ENCODE measurements around the gene OR7A5. TPM values are rescaled to one million over a fixed set of nuclear protein-coding genes. Genes with fewer than 3 reads are reported as not detected.
"Not testable (repeated sequence)": the region's sequence is repeated elsewhere in the genome, so short reads cannot be mapped to it uniquely, and the experiment has no call there.

The OR7A5 gene
- total RNA-seq, 1 donor from 2014 or later: not detected

DNA sequence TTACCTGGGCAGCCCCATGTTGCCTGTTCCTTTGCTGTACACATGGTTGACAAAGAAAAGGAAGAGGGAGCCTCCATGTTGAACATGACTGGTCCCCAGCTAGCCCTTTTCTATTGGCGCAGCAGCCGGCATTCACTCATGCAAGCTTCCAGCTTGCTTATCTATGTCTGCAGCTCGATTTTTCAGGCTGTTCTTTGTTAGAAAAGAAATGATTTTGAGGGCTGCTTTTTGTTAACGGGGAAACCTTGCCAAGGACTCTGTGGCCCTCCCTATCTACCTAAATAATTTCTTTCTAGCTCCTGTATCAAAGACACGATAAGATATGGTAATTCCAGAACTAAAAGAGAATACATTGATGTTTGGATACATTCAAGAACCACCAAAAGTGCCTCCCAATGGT, 36.2 kb downstream of the OR7A5 start:
- Mint-ChIP-seq H3K9me3 (peaks cover 2% of the 10 kb centered on the region), H3K36me3 (ENCODE audit: low read depth) (no peaks in the 10 kb centered on the region), H3K4me1 (no peaks in the 10 kb centered on the region), H3K27me3 (ENCODE audit: low read depth) (peaks cover 59% of the 10 kb centered on the region), H3K4me3 (no peak overlapping the region), H3K27ac (ENCODE audit: unreplicated experiment) (no peak overlapping the region)
- no peak for DNase-seq (ENCODE audit: low read depth, low spot score)
- TF ChIP-seq, protein P1, sequence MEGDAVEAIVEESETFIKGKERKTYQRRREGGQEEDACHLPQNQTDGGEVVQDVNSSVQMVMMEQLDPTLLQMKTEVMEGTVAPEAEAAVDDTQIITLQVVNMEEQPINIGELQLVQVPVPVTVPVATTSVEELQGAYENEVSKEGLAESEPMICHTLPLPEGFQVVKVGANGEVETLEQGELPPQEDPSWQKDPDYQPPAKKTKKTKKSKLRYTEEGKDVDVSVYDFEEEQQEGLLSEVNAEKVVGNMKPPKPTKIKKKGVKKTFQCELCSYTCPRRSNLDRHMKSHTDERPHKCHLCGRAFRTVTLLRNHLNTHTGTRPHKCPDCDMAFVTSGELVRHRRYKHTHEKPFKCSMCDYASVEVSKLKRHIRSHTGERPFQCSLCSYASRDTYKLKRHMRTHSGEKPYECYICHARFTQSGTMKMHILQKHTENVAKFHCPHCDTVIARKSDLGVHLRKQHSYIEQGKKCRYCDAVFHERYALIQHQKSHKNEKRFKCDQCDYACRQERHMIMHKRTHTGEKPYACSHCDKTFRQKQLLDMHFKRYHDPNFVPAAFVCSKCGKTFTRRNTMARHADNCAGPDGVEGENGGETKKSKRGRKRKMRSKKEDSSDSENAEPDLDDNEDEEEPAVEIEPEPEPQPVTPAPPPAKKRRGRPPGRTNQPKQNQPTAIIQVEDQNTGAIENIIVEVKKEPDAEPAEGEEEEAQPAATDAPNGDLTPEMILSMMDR (conservative IDR thresholded peaks at IDR 0.05): no peak

DNA sequence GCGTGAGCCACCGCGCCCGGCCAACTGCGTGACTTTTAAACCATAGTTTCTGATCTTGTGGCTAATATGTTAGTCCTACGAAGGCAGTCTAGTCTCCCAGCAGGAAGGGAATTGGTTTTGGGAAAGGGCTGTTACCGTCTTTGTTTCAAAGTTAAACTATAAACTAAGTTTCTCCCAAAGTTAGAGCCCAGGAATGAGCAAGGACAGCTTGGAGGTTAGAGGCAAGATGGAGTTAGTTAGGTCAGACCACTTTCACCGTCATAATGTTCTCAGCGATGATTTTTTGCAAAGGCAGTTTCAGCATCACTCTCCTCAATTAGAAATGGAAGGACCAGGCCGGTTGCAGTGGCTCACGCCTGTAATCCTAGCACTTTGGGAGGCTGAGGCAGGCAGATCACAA, 39.0 kb downstream of the OR7A5 start:
- Mint-ChIP-seq H3K4me1 (no peaks in the 10 kb centered on the region), H3K36me3 (ENCODE audit: low read depth) (no peaks in the 10 kb centered on the region), H3K27ac (ENCODE audit: unreplicated experiment) (no peak overlapping the region), H3K9me3 (peaks cover 2% of the 10 kb centered on the region), H3K4me3 (no peak overlapping the region), H3K27me3 (ENCODE audit: low read depth) (peaks cover 66% of the 10 kb centered on the region)
- no peak for DNase-seq (ENCODE audit: low read depth, low spot score)
- TF ChIP-seq, protein P1 (conservative IDR thresholded peaks at IDR 0.05): no peak

DNA sequence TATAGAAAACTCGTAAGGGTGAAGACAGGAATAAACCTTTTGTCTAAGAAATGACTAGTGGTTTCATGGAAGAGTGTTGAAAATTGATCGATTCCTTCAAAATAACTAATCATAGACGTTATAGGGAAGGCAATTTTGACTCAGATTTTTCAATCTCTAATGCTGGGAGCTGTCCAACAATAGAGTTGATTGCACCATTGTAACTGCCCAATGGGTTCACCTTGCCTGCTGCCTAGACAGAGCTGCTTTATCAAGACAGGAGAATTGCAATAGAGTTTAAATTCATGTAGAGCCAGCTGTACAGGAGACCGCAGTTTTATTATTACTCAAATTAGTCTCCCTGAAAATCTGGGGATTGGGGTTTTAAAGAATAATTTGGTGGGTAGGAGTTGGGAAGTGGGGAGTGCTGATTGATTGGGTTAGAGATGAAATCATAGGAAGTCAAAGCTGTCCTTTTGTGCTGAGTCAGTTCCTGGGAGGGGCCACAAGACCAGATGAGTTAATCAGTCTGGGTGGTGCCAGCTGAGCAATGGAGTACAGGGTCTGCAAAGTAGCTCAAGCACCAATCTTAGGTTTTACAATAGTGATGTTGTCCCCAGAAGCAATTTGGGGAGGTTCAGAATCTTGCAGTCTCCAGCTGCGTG, 39.8 kb downstream of the OR7A5 start:
- H3K27me3 Mint-ChIP-seq (ENCODE audit: low read depth): peaks cover 64% of the 10 kb centered on the region
- H3K36me3 Mint-ChIP-seq (ENCODE audit: low read depth): no peaks in the 10 kb centered on the region
- H3K4me3 Mint-ChIP-seq: no peak overlapping the region
- no peak for DNase-seq (ENCODE audit: low read depth, low spot score)
- no peak overlapping the region for H3K27ac Mint-ChIP-seq (ENCODE audit: unreplicated experiment)
- TF ChIP-seq, protein P1 (conservative IDR thresholded peaks at IDR 0.05): no peak
- no peaks in the 10 kb centered on the region for H3K4me1 Mint-ChIP-seq
- H3K9me3 Mint-ChIP-seq: peaks cover 2% of the 10 kb centered on the region

DNA sequence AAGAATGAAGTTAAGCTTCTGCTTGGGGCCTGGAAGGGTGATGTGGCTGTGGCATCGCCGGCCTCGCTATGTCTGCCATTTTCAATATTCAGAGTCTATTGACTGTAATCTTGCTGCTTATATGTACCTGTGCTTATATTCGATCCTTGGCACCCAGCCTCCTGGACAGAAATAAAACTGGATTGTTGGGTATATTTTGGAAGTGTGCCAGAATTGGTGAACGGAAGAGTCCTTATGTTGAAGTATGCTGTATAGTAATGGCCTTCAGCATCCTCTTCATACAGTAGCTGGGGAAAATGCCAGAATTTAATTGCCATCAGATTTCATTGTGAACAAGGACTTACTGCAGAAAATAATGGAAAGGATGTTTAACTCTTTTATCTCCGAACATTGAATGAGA, 42.7 kb downstream of the OR7A5 start:
- H3K4me1 Mint-ChIP-seq; DNase-seq (ENCODE audit: low read depth, low spot score); H3K4me3 Mint-ChIP-seq; H3K9me3 Mint-ChIP-seq; H3K36me3 Mint-ChIP-seq (ENCODE audit: low read depth); H3K27ac Mint-ChIP-seq (ENCODE audit: unreplicated experiment): not testable (repeated sequence)
- peaks cover 56% of the 10 kb centered on the region for H3K27me3 Mint-ChIP-seq (ENCODE audit: low read depth)

DNA sequence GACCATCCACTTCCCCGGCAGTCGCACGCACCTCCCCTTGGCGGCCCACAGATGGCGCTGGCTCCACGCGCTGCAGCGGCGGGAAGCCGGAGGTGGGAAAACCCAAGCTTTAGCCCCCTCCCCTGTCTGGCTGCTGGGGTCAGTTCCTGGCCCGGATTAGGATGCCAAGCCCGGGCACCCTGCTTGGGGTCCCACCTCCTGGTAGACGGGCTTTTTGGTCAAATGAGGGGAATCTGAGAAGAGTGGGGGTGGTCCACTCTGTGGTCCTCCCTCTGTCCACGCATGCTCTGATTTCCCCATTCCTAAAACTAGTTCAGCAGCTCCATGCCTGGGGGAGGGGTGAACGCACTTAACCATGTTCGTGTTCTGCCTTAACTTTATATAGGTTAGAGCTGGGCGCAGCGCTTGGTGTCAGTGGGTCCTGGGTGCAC, 48.5 kb downstream of the OR7A5 start:
- peaks cover 45% of the 10 kb centered on the region for H3K27me3 Mint-ChIP-seq (ENCODE audit: low read depth)
- peak; percentile 52 for DNase-seq (ENCODE audit: low read depth, low spot score)
- H3K27ac Mint-ChIP-seq (ENCODE audit: unreplicated experiment): no peak overlapping the region
- H3K36me3 Mint-ChIP-seq (ENCODE audit: low read depth): no peaks in the 10 kb centered on the region
- no peaks in the 10 kb centered on the region for H3K4me1 Mint-ChIP-seq
- TF ChIP-seq, protein P1 (conservative IDR thresholded peaks at IDR 0.05): peak; percentile 76
- no peak overlapping the region for H3K4me3 Mint-ChIP-seq
- no peaks in the 10 kb centered on the region for H3K9me3 Mint-ChIP-seq

DNA sequence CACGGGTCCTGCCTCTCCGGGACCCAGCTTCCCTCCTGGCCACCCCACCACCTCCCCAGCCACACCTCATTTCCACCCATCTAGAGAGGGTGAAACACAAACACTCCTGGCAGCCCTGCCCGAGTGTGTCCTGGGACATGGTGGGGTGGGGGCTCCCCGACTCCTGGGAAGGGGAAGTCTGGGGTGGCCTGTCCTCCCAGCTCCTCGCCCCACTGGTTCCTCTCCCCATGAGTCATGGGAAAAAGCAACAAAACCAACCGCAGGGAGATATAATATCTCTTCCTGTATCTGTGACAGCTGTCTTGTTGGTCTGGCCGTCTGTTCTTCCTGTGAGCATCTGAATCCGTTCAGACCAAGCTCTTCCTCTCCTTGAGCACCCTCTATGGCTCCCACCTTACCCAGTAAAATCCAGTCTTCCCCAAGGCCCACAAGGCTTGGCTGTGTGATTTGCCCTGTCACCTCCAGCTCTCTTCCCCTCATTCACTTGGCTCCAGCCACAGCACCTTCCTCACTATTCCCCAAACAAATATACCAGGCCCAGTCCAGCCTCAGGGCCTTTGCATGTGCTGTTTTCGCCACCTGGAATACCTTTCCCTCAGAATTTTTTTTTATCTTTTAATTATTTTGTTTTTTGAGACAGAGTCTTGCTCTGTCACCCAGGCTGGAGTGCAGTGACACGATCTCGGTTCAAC, 49.7 kb downstream of the OR7A5 start:
- not testable (repeated sequence) for H3K27ac Mint-ChIP-seq (ENCODE audit: unreplicated experiment); H3K36me3 Mint-ChIP-seq (ENCODE audit: low read depth); H3K9me3 Mint-ChIP-seq; H3K4me3 Mint-ChIP-seq; DNase-seq (ENCODE audit: low read depth, low spot score); H3K4me1 Mint-ChIP-seq
- peaks cover 36% of the 10 kb centered on the region for H3K27me3 Mint-ChIP-seq (ENCODE audit: low read depth)

DNA sequence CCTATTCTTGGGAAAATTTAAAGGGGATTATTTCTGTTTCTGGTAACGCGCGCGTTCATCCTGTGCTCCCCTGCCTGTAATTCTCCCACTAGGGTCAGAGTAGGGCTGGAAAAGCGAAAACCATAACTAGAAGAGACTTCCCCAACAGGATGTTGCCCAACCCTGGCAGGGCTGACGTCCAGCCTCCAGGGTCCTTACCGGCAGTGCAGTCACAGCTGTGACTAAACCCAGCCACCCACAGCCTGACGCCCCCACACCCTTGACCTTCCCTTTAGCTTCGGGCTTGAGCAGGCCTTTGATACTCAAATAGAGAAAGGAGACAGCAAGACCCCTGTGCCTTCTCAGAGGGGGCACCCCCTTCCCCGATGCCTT, 50.3 kb downstream of the OR7A5 start:
- H3K9me3 Mint-ChIP-seq; H3K36me3 Mint-ChIP-seq (ENCODE audit: low read depth); H3K27ac Mint-ChIP-seq (ENCODE audit: unreplicated experiment); H3K4me3 Mint-ChIP-seq; DNase-seq (ENCODE audit: low read depth, low spot score); H3K4me1 Mint-ChIP-seq: not testable (repeated sequence)
- H3K27me3 Mint-ChIP-seq (ENCODE audit: low read depth): peaks cover 31% of the 10 kb centered on the region

DNA sequence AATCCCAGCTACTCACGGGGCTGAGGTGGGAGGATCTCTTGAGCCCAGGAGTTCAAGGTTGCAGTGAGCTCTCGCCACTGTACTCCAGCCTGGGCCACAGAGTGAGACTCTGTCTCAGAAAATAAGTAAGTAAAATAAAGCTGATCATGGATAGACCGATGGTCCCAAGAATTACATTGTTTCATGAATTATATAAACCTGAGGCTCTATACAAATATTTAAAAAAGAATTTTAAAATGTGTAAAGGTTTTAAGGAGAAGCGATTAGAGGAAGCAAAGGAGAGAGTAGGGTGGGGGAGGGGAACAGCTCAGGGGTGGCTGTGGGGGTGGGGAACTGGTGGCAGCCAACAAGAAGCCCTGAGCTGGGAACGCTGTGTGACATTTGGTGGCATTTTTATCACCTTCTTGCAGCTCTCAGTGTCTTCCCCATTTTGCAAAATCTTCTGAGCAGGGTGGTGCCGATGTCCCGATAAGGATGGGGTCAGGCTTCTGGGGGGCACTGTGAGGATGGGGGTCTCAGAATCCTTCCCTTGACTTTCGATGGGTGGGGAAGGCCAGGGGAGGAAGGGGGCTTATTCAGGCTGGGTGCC, 51.5 kb downstream of the OR7A5 start:
- H3K27ac Mint-ChIP-seq (ENCODE audit: unreplicated experiment); H3K36me3 Mint-ChIP-seq (ENCODE audit: low read depth); H3K9me3 Mint-ChIP-seq; DNase-seq (ENCODE audit: low read depth, low spot score); H3K4me1 Mint-ChIP-seq; H3K4me3 Mint-ChIP-seq: not testable (repeated sequence)
- peaks cover 41% of the 10 kb centered on the region for H3K27me3 Mint-ChIP-seq (ENCODE audit: low read depth)

All from neural crest cell (in vitro differentiated cells).